AG04449 (cell line): ENCODE measurements around the gene S1PR4.

Source experiments
- CTCF ChIA-PET: fragments of 350-600 bp; formaldehyde crosslinking; extraction: SDS; loops from one replicate; lab custom pipeline; 2021; ENCODE audit warnings: antibody characterized with exemption; lab: Yijun Ruan, JAX
- POLR2A ChIA-PET: fragments of 400-600, 350-600 bp; formaldehyde crosslinking; extraction: SDS; loops from one replicate; lab custom pipeline; 2020; ENCODE audit warnings: antibody characterized with exemption, inconsistent platforms; lab: Yijun Ruan, JAX
- DNase-seq: peaks from one replicate; pipeline ENCODE4 v3.0.0-alpha.2; 2010; ENCODE audit warnings: low read depth, low spot score
- H3K4me3 ChIP-seq: 2 replicates; pipeline ENCODE4 v1.5.1; 2011; ENCODE audit warnings: low read depth, mild to moderate bottlenecking, control low read depth, low read length
- TF ChIP-seq, protein P1 (sequence below): IDR thresholded peaks from one replicate; pipeline ENCODE4 v1.5.1; 2011; ENCODE audit warnings: mild to moderate bottlenecking, moderate library complexity, low read length, control low read depth, inconsistent platforms; ENCODE audit not compliant: insufficient read depth; ENCODE audit errors: missing control alignments

S1PR4 gene

DNA sequence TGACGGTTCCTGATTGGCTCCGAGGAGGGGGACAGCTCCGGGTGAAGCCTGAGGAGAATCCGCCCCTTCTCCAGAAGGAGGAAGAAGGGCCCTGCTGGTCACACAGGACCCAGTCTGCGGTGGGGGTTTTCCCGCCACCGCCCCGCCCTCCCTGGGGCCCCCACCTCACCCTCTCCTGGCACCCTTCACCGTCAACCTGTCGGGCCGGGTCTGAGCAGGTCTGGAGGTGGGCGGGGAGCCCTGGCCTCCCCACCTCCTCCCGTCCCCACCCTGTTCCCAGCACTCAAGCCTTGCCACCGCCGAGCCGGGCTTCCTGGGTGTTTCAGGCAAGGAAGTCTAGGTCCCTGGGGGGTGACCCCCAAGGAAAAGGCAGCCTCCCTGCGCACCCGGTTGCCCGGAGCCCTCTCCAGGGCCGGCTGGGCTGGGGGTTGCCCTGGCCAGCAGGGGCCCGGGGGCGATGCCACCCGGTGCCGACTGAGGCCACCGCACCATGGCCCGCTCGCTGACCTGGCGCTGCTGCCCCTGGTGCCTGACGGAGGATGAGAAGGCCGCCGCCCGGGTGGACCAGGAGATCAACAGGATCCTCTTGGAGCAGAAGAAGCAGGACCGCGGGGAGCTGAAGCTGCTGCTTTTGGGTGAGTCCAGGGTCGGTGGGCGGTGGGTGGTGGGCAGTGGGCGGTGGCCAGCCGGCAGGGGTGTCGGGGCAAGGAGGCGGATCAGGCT lies 42.4 kb upstream of the S1PR4 start, which contains the start of gene GNA15:
Gene GNA15, plus strand, starts transcription at position 73 of the 723 bp plus-strand sequence. Its CDS starts 418 bp downstream, at position 491.
- H3K4me3 ChIP-seq, result no peak within 1 kb of the TSS
- CTCF ChIA-PET, result no interaction called here
- DNase-seq, result no peak
- TF ChIP-seq, protein P1, sequence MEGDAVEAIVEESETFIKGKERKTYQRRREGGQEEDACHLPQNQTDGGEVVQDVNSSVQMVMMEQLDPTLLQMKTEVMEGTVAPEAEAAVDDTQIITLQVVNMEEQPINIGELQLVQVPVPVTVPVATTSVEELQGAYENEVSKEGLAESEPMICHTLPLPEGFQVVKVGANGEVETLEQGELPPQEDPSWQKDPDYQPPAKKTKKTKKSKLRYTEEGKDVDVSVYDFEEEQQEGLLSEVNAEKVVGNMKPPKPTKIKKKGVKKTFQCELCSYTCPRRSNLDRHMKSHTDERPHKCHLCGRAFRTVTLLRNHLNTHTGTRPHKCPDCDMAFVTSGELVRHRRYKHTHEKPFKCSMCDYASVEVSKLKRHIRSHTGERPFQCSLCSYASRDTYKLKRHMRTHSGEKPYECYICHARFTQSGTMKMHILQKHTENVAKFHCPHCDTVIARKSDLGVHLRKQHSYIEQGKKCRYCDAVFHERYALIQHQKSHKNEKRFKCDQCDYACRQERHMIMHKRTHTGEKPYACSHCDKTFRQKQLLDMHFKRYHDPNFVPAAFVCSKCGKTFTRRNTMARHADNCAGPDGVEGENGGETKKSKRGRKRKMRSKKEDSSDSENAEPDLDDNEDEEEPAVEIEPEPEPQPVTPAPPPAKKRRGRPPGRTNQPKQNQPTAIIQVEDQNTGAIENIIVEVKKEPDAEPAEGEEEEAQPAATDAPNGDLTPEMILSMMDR, result no peak
- POLR2A ChIA-PET, result no interaction called here

DNA sequence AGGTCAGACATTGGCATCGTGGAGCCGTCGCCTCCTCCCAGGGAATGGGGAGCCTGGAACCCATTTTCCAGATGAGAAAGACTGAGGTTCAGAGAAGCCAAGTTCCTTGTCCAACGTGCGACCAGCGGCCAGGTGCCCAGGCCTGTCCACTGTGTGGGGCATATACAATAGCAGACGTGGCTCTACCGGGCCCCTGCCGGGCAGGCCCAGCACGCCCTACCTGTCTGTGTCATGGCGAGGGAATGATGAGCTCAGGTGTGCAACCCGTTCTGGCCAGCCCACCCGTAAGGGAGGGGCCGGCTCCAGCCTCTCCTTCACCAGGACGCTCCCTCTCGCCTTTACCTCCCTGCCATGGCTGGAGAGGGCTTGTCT lies 41.9 kb upstream of the S1PR4 start:
- TF ChIP-seq, protein P1, result no peak
- ChIA-PET CTCF (interaction anchor here (0.6 to 9.0 kb wide), 2 partner anchors 8 to 16 kb away, joined by 3 to 113 read pairs; no protein-coding TSS in a partner anchor), POLR2A (interaction anchor here (0.5 kb wide), 1 partner anchor 69 kb away, joined by 3 read pairs; no protein-coding TSS in a partner anchor)
- DNase-seq, result no peak
- no peak overlapping the region for H3K4me3 ChIP-seq

DNA sequence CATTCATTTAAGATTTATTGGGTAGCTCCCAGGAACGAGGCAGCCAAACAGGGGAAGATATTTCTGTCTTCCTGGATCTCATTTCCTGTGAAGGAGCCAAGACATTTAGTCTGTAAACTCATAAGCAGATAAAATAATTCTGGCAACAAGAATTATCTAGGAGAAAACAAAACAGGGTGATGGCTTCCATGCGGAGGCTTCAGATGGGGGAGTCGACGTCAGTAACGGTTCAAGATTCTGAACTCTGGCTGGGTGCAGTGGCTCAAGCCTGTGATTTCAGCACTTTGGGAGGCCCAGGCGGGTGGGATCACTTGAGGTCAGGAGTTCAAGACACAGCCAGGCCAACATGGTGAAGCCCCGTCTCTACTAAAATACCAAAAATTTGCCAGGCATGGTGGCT lies 41.5 kb upstream of the S1PR4 start:
- CTCF ChIA-PET, result interaction anchor here (0.6 to 9.0 kb wide), 2 partner anchors 8 to 16 kb away, joined by 3 to 113 read pairs; no protein-coding TSS in a partner anchor
- H3K4me3 ChIP-seq, result no peak overlapping the region
- no peak for DNase-seq
- POLR2A ChIA-PET, result interaction anchor here (0.5 kb wide), 1 partner anchor 69 kb away, joined by 3 read pairs; no protein-coding TSS in a partner anchor
- TF ChIP-seq, protein P1, result no peak

DNA sequence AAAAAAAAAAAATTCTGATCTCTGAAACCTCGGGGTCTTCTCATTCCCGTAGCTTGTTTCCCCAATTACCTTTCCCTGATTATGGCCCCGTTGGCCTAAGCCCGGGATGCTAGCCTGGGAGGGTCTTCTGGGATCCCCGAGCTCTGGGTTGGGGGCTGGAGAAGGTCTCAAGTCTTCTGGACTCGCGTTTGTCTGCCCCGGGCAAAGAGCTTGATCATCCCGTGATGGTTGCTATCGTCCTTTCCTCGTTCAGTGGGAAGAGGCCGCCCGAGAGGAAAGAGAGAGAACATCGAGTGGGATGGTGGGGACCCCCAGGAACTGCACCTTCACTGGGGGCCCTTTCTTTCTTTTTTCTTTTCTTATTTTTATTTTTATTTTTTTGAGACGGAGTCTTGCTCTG lies 40.3 kb upstream of the S1PR4 start:
- POLR2A ChIA-PET, result no interaction called here
- TF ChIP-seq, protein P1, result no peak
- no peak overlapping the region for H3K4me3 ChIP-seq
- CTCF ChIA-PET, result interaction anchor here (0.9 to 9.0 kb wide), 5 partner anchors 9 to 176 kb away, joined by 3 to 113 read pairs (median 3); no protein-coding TSS in a partner anchor
- DNase-seq, result no peak

DNA sequence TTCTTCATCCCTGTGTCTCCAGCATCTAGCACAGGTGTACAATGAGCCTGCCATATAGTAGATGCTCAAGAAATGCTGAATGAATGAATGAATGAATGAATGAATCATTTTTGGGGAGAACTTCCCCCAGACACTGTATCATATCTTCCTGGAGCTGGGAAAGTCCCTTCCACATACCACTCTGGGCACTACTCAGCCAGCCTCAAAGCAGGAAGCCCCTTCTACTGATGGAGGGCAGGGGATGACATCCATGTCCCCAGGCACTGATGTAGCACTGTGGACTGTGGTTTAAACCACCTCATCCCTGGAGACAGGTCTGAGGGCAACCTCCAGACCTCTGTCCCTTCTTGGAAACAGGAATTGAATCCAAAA lies 37.9 kb upstream of the S1PR4 start:
- POLR2A ChIA-PET, result no interaction called here
- CTCF ChIA-PET, result interaction anchor here (0.8 to 9.0 kb wide), 5 partner anchors 12 to 184 kb away, joined by 3 to 113 read pairs (median 6); no protein-coding TSS in a partner anchor
- no peak overlapping the region for H3K4me3 ChIP-seq
- no peak for DNase-seq
- TF ChIP-seq, protein P1, result no peak

DNA sequence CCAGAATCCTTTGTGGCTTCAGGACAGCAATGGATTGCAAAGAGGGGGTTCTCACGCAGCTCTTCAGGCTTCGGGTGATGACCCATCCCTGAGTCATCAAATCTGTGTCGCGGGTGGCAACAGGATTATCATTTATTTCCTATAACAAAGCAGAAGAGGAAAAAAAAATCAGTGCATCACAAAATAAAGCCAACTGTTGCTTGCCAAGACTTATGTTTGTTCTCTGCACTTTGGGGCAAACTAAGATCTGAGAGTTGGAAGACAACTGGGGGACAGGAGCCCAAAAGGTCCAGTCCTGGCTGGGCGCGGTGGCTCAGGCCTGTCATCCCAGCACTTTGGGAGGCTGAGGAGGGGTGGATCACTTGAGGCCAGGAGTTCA lies 36.3 kb upstream of the S1PR4 start:
- DNase-seq, result no peak
- H3K4me3 ChIP-seq, result no peak overlapping the region
- TF ChIP-seq, protein P1, result no peak
- ChIA-PET POLR2A (interaction anchor here (0.7 kb wide), 1 partner anchor 9 kb away, joined by 4 read pairs; no protein-coding TSS in a partner anchor), CTCF (interaction anchor here (0.9 to 9.0 kb wide), 9 partner anchors 9 to 67 kb away, joined by 3 to 113 read pairs (median 5); no protein-coding TSS in a partner anchor)
